Measurements from ENCODE around the gene NKAIN2. TPM values are rescaled to one million over a fixed set of nuclear protein-coding genes. Genes with fewer than 3 reads are reported as not detected.

The NKAIN2 gene
- total and polyA plus RNA-seq, 9 of the 15 experiments (the other 6 are each of a cell fraction or from before 2014, with no cell fraction given): not detected

DNA sequence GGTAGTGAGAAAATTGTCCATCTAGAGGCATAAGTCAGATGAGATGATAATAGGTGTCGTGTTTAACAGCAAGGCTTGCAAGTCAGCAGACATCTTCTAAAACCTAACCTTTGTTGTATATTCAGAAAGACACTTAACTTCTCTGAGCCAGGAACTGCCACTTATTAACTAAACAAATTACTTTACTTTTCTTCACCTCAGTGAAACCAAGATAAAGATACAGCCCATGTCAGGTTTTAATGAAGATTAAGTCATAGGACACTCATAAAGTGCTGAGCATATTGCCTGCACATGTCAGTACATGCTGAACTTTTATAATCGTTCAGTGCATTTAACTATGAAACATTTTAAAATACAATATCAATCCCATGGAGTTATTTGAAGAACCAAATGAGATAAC is 286.8 kb downstream of the NKAIN2 start:
- Histone ChIP-seq H3K4me2 (ENCODE audit: insufficient read depth, low read length) (no peak overlapping the region), H3K27ac (ENCODE audit: extremely low read depth, low read depth, low read length) (no peak overlapping the region), H3K79me2 (ENCODE audit: control insufficient read depth, insufficient read depth, low read length) (no peaks in the 10 kb centered on the region), H2AFZ (ENCODE audit: low read depth, low read length) (no peak overlapping the region), H4K20me1 (replicated peaks; ENCODE audit: control insufficient read depth, insufficient read depth, low read length) (no peaks in the 10 kb centered on the region), H3K9ac (ENCODE audit: insufficient read depth in 1 of 2, low read depth in 2 of 2, low read length in 2 of 2) (no peak overlapping the region), H3K9me1 (ENCODE audit: control insufficient read depth, insufficient read depth, low read length) (no peaks in the 10 kb centered on the region), H3K27me3 (ENCODE audit: control insufficient read depth in 2 of 2, insufficient read depth in 2 of 2, low read length in 2 of 2) (no peaks in the 10 kb centered on the region), H3K9me3 (replicated peaks; ENCODE audit: control insufficient read depth, insufficient read depth, low read depth, low read length) (no peaks in the 10 kb centered on the region), H3K4me1 (replicated peaks in 1 of 2; ENCODE audit: control insufficient read depth in 2 of 2, insufficient read depth in 2 of 2, low read length in 2 of 2) (no peaks in the 10 kb centered on the region), H3K36me3 (ENCODE audit: control insufficient read depth, insufficient read depth, low read length) (no peaks in the 10 kb centered on the region), H3K4me3 (no peak overlapping the region)
- ChIA-PET CTCF (ENCODE audit: low intra/inter-chr PET ratio) (no interaction called here), POLR2A (no interaction called here)
- intact Hi-C loops (cut with micrococcal nuclease) (no loop called here), in situ Hi-C loops (cut with MboI) (no loop called here)
- DNase-seq (ENCODE audit: extremely low read depth in 1 of 4, low spot score in 3 of 4) (no peak), FAIRE-seq (no peak), ATAC-seq (no peak)
- BruUV-seq (replicated peaks): no TSS peak
- 0% methylated on average over 2 of the region's 2 CpGs for WGBS (ENCODE audit: insufficient coverage, low coverage, missing lambda C conversion rate)
- no peak for TF ChIP-seq THRAP3 (IDR thresholded peaks at IDR 0.05; ENCODE audit: borderline replicate concordance)
- no peak for TF ChIP-seq BACH1 (tag; IDR thresholded peaks at IDR 0.05)
- no peak for TF ChIP-seq ZBTB9 (CRISPR knock-in tag; IDR thresholded peaks at IDR 0.05)
- no peak for TF ChIP-seq NCOA2 (IDR thresholded peaks at IDR 0.05; ENCODE audit: partially characterized antibody in 2 of 2)
- no peak for TF ChIP-seq TCF7 (IDR thresholded peaks at IDR 0.05; ENCODE audit: borderline replicate concordance)
- no peak for TF ChIP-seq TAF1 (IDR thresholded peaks at IDR 0.05; ENCODE audit: control insufficient read depth, extremely low read depth, insufficient read depth, low read length, severe bottlenecking)
- TF ChIP-seq, protein P1, sequence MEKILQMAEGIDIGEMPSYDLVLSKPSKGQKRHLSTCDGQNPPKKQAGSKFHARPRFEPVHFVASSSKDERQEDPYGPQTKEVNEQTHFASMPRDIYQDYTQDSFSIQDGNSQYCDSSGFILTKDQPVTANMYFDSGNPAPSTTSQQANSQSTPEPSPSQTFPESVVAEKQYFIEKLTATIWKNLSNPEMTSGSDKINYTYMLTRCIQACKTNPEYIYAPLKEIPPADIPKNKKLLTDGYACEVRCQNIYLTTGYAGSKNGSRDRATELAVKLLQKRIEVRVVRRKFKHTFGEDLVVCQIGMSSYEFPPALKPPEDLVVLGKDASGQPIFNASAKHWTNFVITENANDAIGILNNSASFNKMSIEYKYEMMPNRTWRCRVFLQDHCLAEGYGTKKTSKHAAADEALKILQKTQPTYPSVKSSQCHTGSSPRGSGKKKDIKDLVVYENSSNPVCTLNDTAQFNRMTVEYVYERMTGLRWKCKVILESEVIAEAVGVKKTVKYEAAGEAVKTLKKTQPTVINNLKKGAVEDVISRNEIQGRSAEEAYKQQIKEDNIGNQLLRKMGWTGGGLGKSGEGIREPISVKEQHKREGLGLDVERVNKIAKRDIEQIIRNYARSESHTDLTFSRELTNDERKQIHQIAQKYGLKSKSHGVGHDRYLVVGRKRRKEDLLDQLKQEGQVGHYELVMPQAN (IDR thresholded peaks at IDR 0.05; ENCODE audit: borderline replicate concordance): no peak
- no peak for TF ChIP-seq NFE2L1 (tag; IDR thresholded peaks at IDR 0.05; ENCODE audit: borderline replicate concordance, low read depth)
- no peak for TF ChIP-seq ZNF696 (CRISPR knock-in tag; conservative IDR thresholded peaks at IDR 0.05)
- no peak for TF ChIP-seq ARHGAP35 (IDR thresholded peaks at IDR 0.05; ENCODE audit: partially characterized antibody)
- no peak for TF ChIP-seq HDAC6 (IDR thresholded peaks at IDR 0.05; ENCODE audit: low read depth, low read length)
- TF ChIP-seq SMARCB1 (IDR thresholded peaks at IDR 0.05; ENCODE audit: insufficient read length, low read depth): no peak
- no peak for TF ChIP-seq NFATC3 (IDR thresholded peaks at IDR 0.05)
- TF ChIP-seq TSC22D4 (tag; IDR thresholded peaks at IDR 0.05): no peak
- no peak for TF ChIP-seq ZNF551 (CRISPR knock-in tag; IDR thresholded peaks at IDR 0.05)
- no peak for TF ChIP-seq NELFE (IDR thresholded peaks at IDR 0.05; ENCODE audit: insufficient read depth, insufficient read length)
